Nephron (organoid): ENCODE results near the gene AXIN1.

Source experiments
- H3K27ac Mint-ChIP-seq, 3 experiments: 2 replicates each; pipeline ENCODE4 v1.8.0; 2020; ENCODE audit warnings: mixed read lengths in 3 of 3, mild to moderate bottlenecking in 2 of 3, moderate library complexity in 1 of 3
- H3K27me3 Mint-ChIP-seq: 2 replicates; pipeline ENCODE4 v1.8.0; 2021; ENCODE audit warnings: low read depth, mild to moderate bottlenecking, moderate library complexity, mixed read lengths
- H3K36me3 Mint-ChIP-seq: 2 replicates; pipeline ENCODE4 v1.8.0; 2020; ENCODE audit warnings: low read depth, mixed read lengths
- H3K4me1 Mint-ChIP-seq: 2 replicates; pipeline ENCODE4 v1.8.0; 2020; ENCODE audit warnings: mixed read lengths
- H3K4me3 Mint-ChIP-seq, 3 experiments: 2 replicates each; pipeline ENCODE4 v1.8.0; 2020; ENCODE audit warnings: mild to moderate bottlenecking in 3 of 3, mixed read lengths in 3 of 3, moderate library complexity in 2 of 3
- H3K9me3 Mint-ChIP-seq: 2 replicates; pipeline ENCODE4 v1.8.0; 2020; ENCODE audit warnings: mixed read lengths
- CTCF ChIP-seq, 3 experiments: fragments of 200-600 bp; sonication (generic); IDR thresholded peaks; one replicate each; pipeline ENCODE4 v1.5.0; 2021; ENCODE audit warnings: antibody characterized with exemption in 3 of 3; ENCODE audit not compliant: unreplicated experiment in 3 of 3

AXIN1 gene

DNA sequence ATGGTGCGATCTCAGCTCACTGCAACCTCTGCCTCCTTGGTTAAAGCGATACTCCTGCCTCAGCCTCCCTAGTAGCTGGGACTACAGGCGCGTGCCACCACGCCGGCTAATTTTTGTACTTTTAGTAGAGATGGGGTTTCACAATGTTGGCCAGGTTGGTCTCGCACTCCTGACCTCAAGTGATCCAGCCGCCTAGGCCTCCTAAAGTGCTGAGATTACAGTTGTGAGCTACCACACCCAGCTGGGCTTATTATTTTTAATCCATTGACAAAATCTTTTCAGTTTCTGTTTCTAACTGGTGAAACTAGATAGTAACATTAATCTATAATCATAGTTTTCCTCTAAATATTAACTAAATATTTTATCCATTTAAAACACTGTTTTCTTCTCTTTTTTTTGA lies 112.0 kb downstream of the AXIN1 start:
- H3K36me3 Mint-ChIP-seq: peaks cover 15% of the 10 kb centered on the region
- H3K27me3 Mint-ChIP-seq: no peaks in the 10 kb centered on the region
- H3K9me3 Mint-ChIP-seq: no peaks in the 10 kb centered on the region
- peak overlapping the region in 2 of 3 experiments; percentile 75 to 81 for H3K27ac Mint-ChIP-seq
- peaks cover 10% of the 10 kb centered on the region for H3K4me1 Mint-ChIP-seq
- TF ChIP-seq CTCF (IDR thresholded peaks at IDR 0.05; ENCODE audit: unreplicated experiment in 3 of 3): no peak
- H3K4me3 Mint-ChIP-seq: no peak overlapping the region

DNA sequence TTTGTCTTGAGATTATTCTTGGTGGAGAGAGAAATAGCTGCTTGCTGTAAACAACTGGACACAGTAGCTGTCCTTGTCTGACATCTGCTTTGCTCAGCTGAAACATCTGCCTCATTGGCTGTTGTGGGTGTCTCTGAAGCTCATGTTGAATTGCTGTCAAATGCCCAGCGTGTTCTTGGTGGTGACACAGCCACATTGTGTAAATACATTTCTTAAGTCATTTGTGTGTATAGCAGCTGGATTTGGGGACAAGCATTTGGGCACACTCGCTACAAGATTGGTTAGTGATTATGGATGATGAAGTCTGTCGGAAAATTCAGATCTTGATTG lies 112.6 kb downstream of the AXIN1 start:
- peaks cover 14% of the 10 kb centered on the region for H3K4me1 Mint-ChIP-seq
- no peak for TF ChIP-seq CTCF (IDR thresholded peaks at IDR 0.05; ENCODE audit: unreplicated experiment in 3 of 3)
- no peaks in the 10 kb centered on the region for H3K27me3 Mint-ChIP-seq
- H3K4me3 Mint-ChIP-seq: peak overlapping the region in 1 of 3 experiments; percentile 30
- peaks cover 11% of the 10 kb centered on the region for H3K36me3 Mint-ChIP-seq
- H3K9me3 Mint-ChIP-seq: no peaks in the 10 kb centered on the region
- H3K27ac Mint-ChIP-seq: peak overlapping the region; percentile 71 to 81 (median 75)
